H9 (cell line): ENCODE measurements around the gene NXNL2. TPM values are rescaled to one million over a fixed set of nuclear protein-coding genes. Genes with fewer than 3 reads are reported as not detected.

ENCODE experiments used
- DNase-seq: peaks from one replicate; pipeline ENCODE4 v3.0.0-alpha.2; 2017
- H2AFZ ChIP-seq: one replicate; pipeline ENCODE4 v1.6.1; 2013; ENCODE audit warnings: mild to moderate bottlenecking, low read length, control low read depth, moderate library complexity
- H2AK5ac ChIP-seq: 2 replicates; pipeline ENCODE4 v1.6.1; 2013; ENCODE audit warnings: low read length, control low read depth, mixed read lengths; ENCODE audit not compliant: insufficient read length
- H2BK120ac ChIP-seq: one replicate; pipeline ENCODE4 v1.6.1; 2013; ENCODE audit warnings: low read depth, mild to moderate bottlenecking, low read length, control low read depth, inconsistent platforms; ENCODE audit not compliant: poor library complexity, severe bottlenecking
- H2BK12ac ChIP-seq: 2 replicates; pipeline ENCODE4 v1.6.1; 2013; ENCODE audit warnings: low read length, control low read depth, mixed read lengths, low read depth; ENCODE audit not compliant: insufficient read length
- H2BK15ac ChIP-seq: 2 replicates; pipeline ENCODE4 v1.6.1; 2013; ENCODE audit warnings: low read depth, low read length, control low read depth
- H2BK20ac ChIP-seq: one replicate; pipeline ENCODE4 v1.6.1; 2013; ENCODE audit warnings: low read depth, mild to moderate bottlenecking, low read length, control low read depth, inconsistent platforms; ENCODE audit not compliant: poor library complexity, severe bottlenecking
- H2BK5ac ChIP-seq: 2 replicates; pipeline ENCODE4 v1.6.1; 2013; ENCODE audit warnings: low read length, control low read depth, mixed read lengths; ENCODE audit not compliant: insufficient read length
- H3K14ac ChIP-seq: 2 replicates; pipeline ENCODE4 v1.6.1; 2013; ENCODE audit warnings: low read length, control low read depth; ENCODE audit not compliant: insufficient read depth
- H3K18ac ChIP-seq: 2 replicates; pipeline ENCODE4 v1.6.1; 2013; ENCODE audit warnings: low read depth, mild to moderate bottlenecking, mixed read lengths, low read length, control low read depth; ENCODE audit not compliant: insufficient read length
- H3K23ac ChIP-seq: 2 replicates; pipeline ENCODE4 v1.6.1; 2013; ENCODE audit warnings: low read length, control low read depth, mixed read lengths, low read depth; ENCODE audit not compliant: insufficient read length
- H3K23me2 ChIP-seq: 2 replicates; pipeline ENCODE4 v1.6.1; 2013; ENCODE audit warnings: low read depth, mild to moderate bottlenecking, mixed read lengths, low read length, control low read depth; ENCODE audit not compliant: insufficient read length, poor library complexity, severe bottlenecking
- H3K27ac ChIP-seq: 2 replicates; pipeline ENCODE4 v1.5.1; 2013; ENCODE audit warnings: low read length, control low read depth, mixed read lengths, low read depth; ENCODE audit not compliant: insufficient read length
- H3K27me3 ChIP-seq: 2 replicates; pipeline ENCODE4 v1.6.1; 2013; ENCODE audit warnings: low read length, control low read depth, inconsistent platforms; ENCODE audit not compliant: insufficient read depth
- H3K4ac ChIP-seq: 2 replicates; pipeline ENCODE4 v1.6.1; 2013; ENCODE audit warnings: low read depth, mild to moderate bottlenecking, control low read depth, inconsistent platforms, low read length, moderate library complexity
- H3K4me1 ChIP-seq: 2 replicates; pipeline ENCODE4 v1.6.1; 2013; ENCODE audit warnings: low read length, control low read depth, inconsistent platforms; ENCODE audit not compliant: insufficient read depth
- H3K4me2 ChIP-seq: 2 replicates; pipeline ENCODE4 v1.6.1; 2013; ENCODE audit warnings: low read length, control low read depth, mixed read lengths; ENCODE audit not compliant: insufficient read length, insufficient read depth
- H3K56ac ChIP-seq: 2 replicates; pipeline ENCODE4 v1.6.1; 2013; ENCODE audit warnings: low read depth, mild to moderate bottlenecking, mixed read lengths, low read length, control low read depth; ENCODE audit not compliant: insufficient read length
- H3K79me1 ChIP-seq: 2 replicates; pipeline ENCODE4 v1.6.1; 2013; ENCODE audit warnings: low read depth, mild to moderate bottlenecking, moderate library complexity, low read length, control low read depth, inconsistent platforms; ENCODE audit not compliant: insufficient read depth, poor library complexity, severe bottlenecking
- H3K79me2 ChIP-seq: 2 replicates; pipeline ENCODE4 v1.6.1; 2013; ENCODE audit warnings: low read length, control low read depth, inconsistent platforms; ENCODE audit not compliant: insufficient read depth
- H3K9ac ChIP-seq: 2 replicates; pipeline ENCODE4 v1.6.1; 2013; ENCODE audit warnings: low read length, control low read depth, mixed read lengths; ENCODE audit not compliant: insufficient read length; ENCODE audit errors: extremely low read depth
- H3K9me3 ChIP-seq: one replicate; pipeline ENCODE4 v1.6.1; 2013; ENCODE audit warnings: low read depth, low read length, inconsistent platforms; ENCODE audit not compliant: control insufficient read depth
- H3T11ph ChIP-seq: one replicate; pipeline ENCODE4 v1.6.1; 2013; ENCODE audit warnings: mild to moderate bottlenecking, low read length, control low read depth, inconsistent platforms
- H4K20me1 ChIP-seq: one replicate; pipeline ENCODE4 v1.6.1; 2013; ENCODE audit not compliant: control insufficient read depth, insufficient read length, insufficient read depth
- H4K5ac ChIP-seq: 2 replicates; pipeline ENCODE4 v1.6.1; 2013; ENCODE audit warnings: low read depth, mild to moderate bottlenecking, mixed read lengths, low read length, control low read depth; ENCODE audit not compliant: insufficient read length
- H4K8ac ChIP-seq: replicated peaks from 2 replicates; pipeline ENCODE4 v1.6.1; 2013; ENCODE audit warnings: low read length, control low read depth, mixed read lengths, low read depth; ENCODE audit not compliant: insufficient read length
- H4K91ac ChIP-seq: 2 replicates; pipeline ENCODE4 v1.6.1; 2013; ENCODE audit warnings: low read depth, mild to moderate bottlenecking, moderate library complexity, mixed read lengths, low read length, control low read depth; ENCODE audit not compliant: insufficient read length
- H3K27ac Mint-ChIP-seq, 3 experiments: 2 replicates in 2 of 3; 3 replicates in 1 of 3; pipeline ENCODE4 v1.8.0; 2020 to 2021; ENCODE audit warnings: mixed read lengths in 3 of 3, mild to moderate bottlenecking in 1 of 3, moderate library complexity in 1 of 3
- H3K27me3 Mint-ChIP-seq: 2 replicates; pipeline ENCODE4 v1.8.0; 2021; ENCODE audit warnings: low read depth, mild to moderate bottlenecking, moderate library complexity, mixed read lengths
- H3K36me3 Mint-ChIP-seq, 3 experiments: 2 replicates in 2 of 3; 3 replicates in 1 of 3; pipeline ENCODE4 v1.8.0; 2020 to 2021; ENCODE audit warnings: low read depth in 3 of 3, mixed read lengths in 3 of 3; ENCODE audit not compliant: insufficient read depth in 1 of 3
- H3K4me1 Mint-ChIP-seq, 2 experiments: 2 replicates each; pipeline ENCODE4 v1.8.0; 2020; ENCODE audit warnings: mixed read lengths in 2 of 2
- H3K4me3 Mint-ChIP-seq, 2 experiments: 2 replicates in 1 of 2; 3 replicates in 1 of 2; pipeline ENCODE4 v1.8.0; 2020 to 2021; ENCODE audit warnings: mild to moderate bottlenecking in 2 of 2, mixed read lengths in 2 of 2, moderate library complexity in 1 of 2
- H3K9me3 Mint-ChIP-seq, 2 experiments: 2 replicates in 1 of 2; 3 replicates in 1 of 2; pipeline ENCODE4 v1.8.0; 2020; ENCODE audit warnings: mild to moderate bottlenecking in 2 of 2, mixed read lengths in 2 of 2, moderate library complexity in 1 of 2
- WGBS: extraction: QIAGEN DNeasy Blood & Tissue Kit; methylation state at CpG from one replicate; pipeline ENCODE4 v1.1.7; 2013; ENCODE audit warnings: missing lambda C conversion rate, low lambda C conversion rate, mixed read lengths; ENCODE audit not compliant: insufficient read length; ENCODE audit errors: extremely low coverage; 5-methylcytosine and 5-hydroxymethylcytosine counted together
- total RNA-seq: library from RNA; stranded (reverse); gene quantifications from 2 replicates; pipeline ENCODE4 v1.2.1, GENCODE V29; 2021
- TF ChIP-seq, protein P1 (sequence below): fragments of 200-600 bp; sonication (generic); conservative IDR thresholded peaks from 3 replicates; pipeline ENCODE4 v1.8.0; 2021; ENCODE audit warnings: antibody characterized with exemption, mild to moderate bottlenecking

The NXNL2 gene
- total RNA-seq, 1 experiment from 2014 or later, result 0.57 TPM

GRCh38 chr9:88494983-88495721, 39.8 kb upstream of the NXNL2 start:
- no peak overlapping the region for H2BK5ac ChIP-seq
- DNase-seq, result no peak
- Mint-ChIP-seq H3K9me3 (no peaks in the 10 kb centered on the region; a peak in 1 of 5 replicates), H3K4me3 (no peak overlapping the region), H3K36me3 (no peaks in the 10 kb centered on the region), H3K27me3 (no peaks in the 10 kb centered on the region), H3K4me1 (peaks cover 11 to 12% of the 10 kb centered on the region in 2 experiments), H3K27ac (peak overlapping the region; percentile 36 to 86 (median 77); a peak in 4 of 7 replicates)
- H3K56ac ChIP-seq, result no peak overlapping the region
- H3K9ac ChIP-seq, result no peak overlapping the region
- no peak overlapping the region for H2AFZ ChIP-seq
- H3K4me2 ChIP-seq, result no peak overlapping the region
- H3K23me2 ChIP-seq, result no peaks in the 10 kb centered on the region
- H2BK15ac ChIP-seq, result no peak overlapping the region
- no peak overlapping the region for H3K18ac ChIP-seq
- no peak overlapping the region for H4K8ac ChIP-seq
- H3K4me1 ChIP-seq, result no peaks in the 10 kb centered on the region
- no peak overlapping the region for H4K91ac ChIP-seq
- no peak overlapping the region for H4K5ac ChIP-seq
- no peaks in the 10 kb centered on the region for H4K20me1 ChIP-seq
- H3K14ac ChIP-seq, result no peak overlapping the region
- no peak overlapping the region for H3K27ac ChIP-seq
- H3K4ac ChIP-seq, result no peak overlapping the region
- no peak overlapping the region for H2AK5ac ChIP-seq
- no CpG with 5 or more reads among the region's 17 CpGs for WGBS
- H3T11ph ChIP-seq, result no peak overlapping the region
- no peak overlapping the region for H2BK20ac ChIP-seq
- TF ChIP-seq, protein P1, sequence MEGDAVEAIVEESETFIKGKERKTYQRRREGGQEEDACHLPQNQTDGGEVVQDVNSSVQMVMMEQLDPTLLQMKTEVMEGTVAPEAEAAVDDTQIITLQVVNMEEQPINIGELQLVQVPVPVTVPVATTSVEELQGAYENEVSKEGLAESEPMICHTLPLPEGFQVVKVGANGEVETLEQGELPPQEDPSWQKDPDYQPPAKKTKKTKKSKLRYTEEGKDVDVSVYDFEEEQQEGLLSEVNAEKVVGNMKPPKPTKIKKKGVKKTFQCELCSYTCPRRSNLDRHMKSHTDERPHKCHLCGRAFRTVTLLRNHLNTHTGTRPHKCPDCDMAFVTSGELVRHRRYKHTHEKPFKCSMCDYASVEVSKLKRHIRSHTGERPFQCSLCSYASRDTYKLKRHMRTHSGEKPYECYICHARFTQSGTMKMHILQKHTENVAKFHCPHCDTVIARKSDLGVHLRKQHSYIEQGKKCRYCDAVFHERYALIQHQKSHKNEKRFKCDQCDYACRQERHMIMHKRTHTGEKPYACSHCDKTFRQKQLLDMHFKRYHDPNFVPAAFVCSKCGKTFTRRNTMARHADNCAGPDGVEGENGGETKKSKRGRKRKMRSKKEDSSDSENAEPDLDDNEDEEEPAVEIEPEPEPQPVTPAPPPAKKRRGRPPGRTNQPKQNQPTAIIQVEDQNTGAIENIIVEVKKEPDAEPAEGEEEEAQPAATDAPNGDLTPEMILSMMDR, result no peak
- no peaks in the 10 kb centered on the region; the same call in 1 of the 2 replicates for H3K79me2 ChIP-seq
- H3K79me1 ChIP-seq, result no peaks in the 10 kb centered on the region
- no peak overlapping the region for H2BK120ac ChIP-seq
- no peaks in the 10 kb centered on the region for H3K27me3 ChIP-seq
- H3K23ac ChIP-seq, result no peak overlapping the region
- H2BK12ac ChIP-seq, result no peak overlapping the region
- H3K9me3 ChIP-seq, result no peaks in the 10 kb centered on the region
